CD1c-positive myeloid dendritic cell (primary cell): Measurements from ENCODE around the gene MAP1LC3B2.
A peak's percentile ranks its signal among the peaks of the same experiment; 100 is the strongest.

Experiments used
- DNase-seq: peaks from one replicate; pipeline ENCODE4 v3.0.0-alpha.2; 2016; ENCODE audit errors: extremely low spot score

Gene MAP1LC3B2

GRCh38 chr12:116592731-116593130 lies 33.5 kb downstream of the MAP1LC3B2 start:
- DNase-seq, result no peak

- DNase-seq, result peak; percentile 84
These were observed 35.3 kb downstream of the MAP1LC3B2 start for GRCh38 chr12:116594325-116595038.

- DNase-seq, result no peak
These were observed 36.0 kb downstream of the MAP1LC3B2 start for GRCh38 chr12:116595186-116595585.

GRCh38 chr12:116595672-116596071 lies 36.5 kb downstream of the MAP1LC3B2 start:
- DNase-seq, result no peak

DNA sequence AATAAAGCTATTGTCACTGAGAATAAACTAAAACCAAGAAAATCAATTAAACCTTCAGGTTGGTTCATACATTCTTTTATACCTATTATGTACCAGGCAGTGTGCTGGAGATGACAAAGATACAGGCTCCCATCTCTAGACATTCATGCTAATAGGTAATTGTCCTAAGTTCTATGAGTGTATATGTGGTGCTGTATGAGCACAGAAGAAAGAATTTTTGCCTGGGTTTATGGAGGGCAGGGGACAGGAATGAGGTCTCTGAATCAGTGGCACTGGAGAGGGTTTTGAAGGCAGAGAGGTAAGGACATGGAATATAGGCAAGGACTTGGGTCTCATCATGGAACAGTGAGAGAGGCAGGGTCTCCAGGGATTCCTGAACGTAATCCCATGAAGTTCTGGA lies 38.7 kb downstream of the MAP1LC3B2 start:
- no peak for DNase-seq

DNA sequence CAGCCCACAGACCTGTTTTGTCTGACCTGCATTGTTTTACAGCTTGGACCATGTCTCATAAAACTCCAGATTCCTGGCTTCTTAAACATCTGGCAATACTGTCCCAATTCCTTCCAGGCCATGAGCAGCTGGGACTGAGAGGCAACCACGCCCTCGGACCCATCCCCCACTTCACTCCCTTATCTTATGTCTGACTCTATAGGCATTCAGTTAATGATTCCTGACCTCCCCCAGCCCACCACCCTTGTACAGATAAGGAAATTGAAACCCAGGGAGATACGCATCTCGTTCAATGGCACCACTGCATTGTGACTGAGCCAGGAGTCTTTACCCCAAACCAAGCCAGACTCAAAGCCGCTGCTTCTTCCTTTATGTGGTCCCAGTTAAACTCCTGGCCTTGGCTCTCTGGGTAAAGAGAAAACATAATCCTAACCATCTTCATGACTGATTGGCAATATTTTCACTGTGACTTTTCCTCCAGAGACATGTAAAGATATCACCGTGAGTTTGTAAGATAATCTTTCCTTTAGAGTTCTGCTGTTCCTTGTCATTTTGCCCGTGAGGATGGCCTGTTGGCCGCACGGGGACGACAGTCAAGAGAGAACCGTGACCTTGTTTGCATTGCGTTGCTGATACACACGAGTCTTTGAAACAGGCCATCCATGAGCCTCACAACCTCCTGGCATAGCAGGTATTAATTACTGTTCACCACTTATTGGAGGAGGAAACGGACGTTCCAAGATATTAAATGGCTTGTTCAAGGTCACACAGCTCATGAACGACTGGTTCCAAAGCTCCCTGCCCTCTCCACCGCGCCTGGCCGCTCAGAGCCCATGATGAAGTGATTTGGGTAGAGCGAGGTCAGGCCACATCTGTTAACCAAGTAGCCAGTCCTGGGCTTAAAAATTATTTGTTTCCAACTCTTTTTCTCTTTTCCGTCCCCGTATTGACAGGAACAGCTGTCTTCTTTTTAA lies 39.4 kb downstream of the MAP1LC3B2 start:
- DNase-seq, result no peak

GRCh38 chr12:116599285-116600136 lies 40.3 kb downstream of the MAP1LC3B2 start:
- DNase-seq, result peak; percentile 72

- DNase-seq, result peak; percentile 40
These were observed 42.1 kb downstream of the MAP1LC3B2 start for GRCh38 chr12:116600959-116601918.

DNA sequence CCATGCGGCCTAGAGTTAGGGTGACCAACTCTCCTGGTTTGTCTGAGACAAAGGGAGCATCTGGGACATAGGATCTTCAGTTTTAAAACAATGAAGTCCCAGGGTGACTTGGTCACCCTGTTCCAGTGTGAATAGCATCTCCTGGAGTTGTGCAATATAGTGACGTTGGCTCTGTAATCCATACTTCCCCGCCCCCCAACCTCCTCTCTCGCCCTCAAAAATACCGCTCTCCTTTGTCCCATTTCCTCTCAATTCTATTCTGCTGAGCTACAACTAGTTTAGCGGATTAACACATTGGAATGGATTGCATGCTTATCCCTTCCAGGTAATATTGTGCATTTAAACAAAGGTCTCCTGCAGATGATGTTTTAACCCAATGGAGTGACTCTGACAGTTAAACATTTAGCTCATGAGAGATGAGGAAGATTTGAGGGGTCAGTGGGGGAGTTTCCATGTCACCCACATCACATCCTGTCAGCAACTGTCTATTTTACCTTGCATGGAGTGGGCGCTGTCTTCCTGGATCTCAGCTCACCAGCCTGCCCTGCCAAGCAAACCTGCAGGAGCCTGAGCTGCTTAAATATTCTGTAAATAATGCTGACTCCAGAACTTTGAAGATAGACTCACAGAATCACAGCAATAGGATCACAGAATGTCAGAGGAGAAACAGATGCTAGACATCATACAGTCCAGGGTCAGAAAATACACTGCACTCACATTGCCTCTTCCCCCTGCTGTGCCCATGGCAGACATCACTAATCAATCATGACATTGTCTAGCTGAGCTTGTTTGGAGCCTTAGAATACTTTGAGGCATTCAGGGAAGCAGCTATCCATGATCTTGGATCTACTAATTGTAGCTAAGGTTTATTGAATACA lies 43.0 kb downstream of the MAP1LC3B2 start:
- DNase-seq, result peak; percentile 13

- DNase-seq, result no peak
These were observed 44.5 kb downstream of the MAP1LC3B2 start for GRCh38 chr12:116603546-116604177.

DNA sequence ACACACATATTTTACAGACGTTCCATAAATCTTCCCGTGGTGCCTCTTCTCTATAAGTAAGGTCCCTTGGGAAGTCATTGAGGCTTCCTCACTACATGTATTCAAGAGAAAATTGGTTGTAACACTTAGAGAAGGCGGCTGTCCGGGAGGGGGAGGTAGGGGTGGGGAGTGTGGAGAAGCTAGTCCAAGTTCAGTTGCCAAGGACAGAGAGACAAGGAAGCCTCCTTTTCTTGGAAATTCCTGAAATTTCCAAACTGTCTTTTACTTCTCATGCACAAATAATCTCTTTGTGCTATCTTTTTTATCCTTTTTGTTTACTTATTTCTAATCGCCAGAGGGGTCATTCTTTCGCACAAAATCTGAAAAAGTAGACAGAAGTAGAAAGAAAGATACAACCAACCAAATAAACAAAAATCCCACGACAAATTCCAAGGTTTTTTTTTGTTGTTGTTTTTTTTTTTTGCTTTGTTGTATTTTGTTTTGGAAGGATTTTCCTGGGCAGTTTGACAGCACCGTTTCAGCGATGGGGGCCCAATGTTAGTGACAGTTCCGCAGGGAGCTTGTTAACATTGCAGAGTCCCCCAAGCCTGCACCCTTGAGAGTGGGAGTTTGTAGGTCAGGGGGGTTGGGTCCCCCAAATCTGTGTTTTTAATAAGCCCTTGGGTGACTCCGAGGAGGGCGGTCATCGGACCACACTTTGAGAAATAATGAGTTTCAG lies 45.2 kb downstream of the MAP1LC3B2 start:
- DNase-seq, result no peak

DNA sequence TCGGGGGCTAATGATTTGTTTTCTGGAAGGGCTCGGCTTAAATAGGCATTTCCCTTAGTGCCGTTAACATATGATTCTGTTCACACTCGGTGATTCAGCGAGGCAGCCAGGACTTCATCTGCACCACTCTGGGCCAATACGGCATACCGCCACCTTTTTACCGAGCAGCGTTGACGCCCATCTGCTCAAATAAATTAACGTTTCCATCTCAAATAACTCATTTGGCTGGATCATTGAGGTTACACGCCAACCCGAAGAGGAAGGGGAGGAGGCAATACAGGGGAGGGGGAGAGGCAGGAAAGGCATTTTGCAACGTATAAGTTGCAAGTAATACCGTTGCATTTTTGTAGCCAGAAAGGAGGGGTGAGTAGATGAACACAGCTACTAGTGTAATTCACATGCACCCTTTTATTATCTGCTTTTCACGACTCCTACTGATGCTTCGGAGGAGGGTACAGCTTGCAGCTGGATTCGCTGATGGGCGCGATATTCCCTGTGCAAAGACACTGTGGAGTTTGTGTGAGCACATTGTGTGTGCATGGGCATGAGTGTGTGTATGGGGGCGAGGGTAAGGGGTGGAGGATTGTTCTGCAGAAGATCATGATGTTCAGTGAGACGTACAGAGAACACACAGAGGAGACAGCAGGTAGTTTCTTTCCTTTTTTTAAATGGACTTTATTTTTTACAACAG lies 45.9 kb downstream of the MAP1LC3B2 start:
- no peak for DNase-seq

GRCh38 chr12:116606397-116606796 lies 47.2 kb downstream of the MAP1LC3B2 start:
- DNase-seq, result no peak

DNA sequence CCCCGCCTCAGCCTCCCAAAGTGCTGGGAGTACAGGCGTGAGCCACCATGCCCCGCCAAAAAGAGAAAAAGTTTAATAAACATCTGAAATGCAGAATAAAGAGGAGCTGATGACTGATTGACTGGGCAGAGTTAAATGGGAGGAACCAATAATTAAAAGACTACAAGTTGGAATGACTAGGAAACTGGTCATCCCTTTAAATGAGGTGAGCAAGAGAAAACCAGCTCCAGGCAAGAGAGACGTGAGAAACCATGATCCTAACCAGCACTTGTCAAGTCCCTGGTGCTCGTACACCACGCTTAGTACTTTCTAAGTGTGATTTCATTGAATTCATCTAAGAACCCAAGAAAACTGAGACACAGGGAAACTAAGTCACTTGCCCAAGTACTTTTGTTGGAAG lies 47.9 kb downstream of the MAP1LC3B2 start:
- DNase-seq, result no peak

- peak; percentile 21 for DNase-seq
These were observed 50.3 kb downstream of the MAP1LC3B2 start for GRCh38 chr12:116609319-116610114.

- no peak for DNase-seq
These were observed 51.9 kb downstream of the MAP1LC3B2 start for GRCh38 chr12:116610971-116611541.

GRCh38 chr12:116612436-116612835 lies 53.3 kb downstream of the MAP1LC3B2 start:
- no peak for DNase-seq
